SK-N-SH (cell line): ENCODE data around the gene PSME1. TPM values are rescaled to one million over a fixed set of nuclear protein-coding genes. Genes with fewer than 3 reads are reported as not detected.

Source experiments
- CTCF ChIA-PET: fragments of 300-600, 350-600 bp; formaldehyde crosslinking; extraction: SDS; loops from one replicate; lab custom pipeline; 2021; lab: Yijun Ruan, JAX
- POLR2A ChIA-PET: fragments of 350-600 bp; sonication (Branson Sonifier 250); formaldehyde crosslinking; extraction: SDS; loops from one replicate; lab custom pipeline; 2020; ENCODE audit warnings: antibody characterized with exemption, inconsistent platforms; lab: Yijun Ruan, JAX
- DNase-seq: peaks from one replicate; pipeline ENCODE4 v3.0.0; 2012
- H2AFZ ChIP-seq: fragments of 200-600 bp; sonication (generic); 2 replicates; pipeline ENCODE4 v1.8.1; 2016; ENCODE audit warnings: antibody characterized with exemption, mild to moderate bottlenecking, low read depth
- H3F3A ChIP-seq: fragments of 200-600 bp; sonication (generic); replicated peaks from 2 replicates; pipeline ENCODE3; 2016; ENCODE audit warnings: antibody characterized with exemption, mild to moderate bottlenecking; ENCODE audit not compliant: insufficient read depth
- H3K27ac ChIP-seq, 2 experiments: fragments of 200-500 bp in 1 of 2; fragments of 200-600 bp in 1 of 2; sonication (Bioruptor generic) in 1 of 2; sonication (generic), shearing (Covaris generic) in 1 of 2; 2 replicates each; pipeline versions ENCODE4 v1.5.1 to v1.6.1; 2014 to 2016; ENCODE audit warnings: low read depth in 2 of 2, inconsistent platforms in 1 of 2, low read length in 1 of 2, mild to moderate bottlenecking in 1 of 2, mixed read lengths in 1 of 2
- H3K27me3 ChIP-seq: fragments of 200-600 bp; sonication (generic), shearing (Covaris generic); 2 replicates; pipeline ENCODE4 v1.6.1; 2016; ENCODE audit warnings: mixed run types; ENCODE audit not compliant: insufficient read depth
- H3K36me3 ChIP-seq, 2 experiments: fragments of 200-500 bp in 1 of 2; fragments of 200-600 bp in 1 of 2; sonication (Bioruptor generic) in 1 of 2; sonication (generic) in 1 of 2; replicated peaks in 1 of 2; 2 replicates each; pipeline versions ENCODE3 to v1.5.1; 2014 to 2016; ENCODE audit warnings: low read length in 1 of 2, mild to moderate bottlenecking in 1 of 2; ENCODE audit not compliant: insufficient read depth in 2 of 2, control insufficient read depth in 1 of 2
- H3K4me1 ChIP-seq, 2 experiments: fragments of 200-500 bp in 1 of 2; fragments of 200-600 bp in 1 of 2; sonication (Bioruptor generic) in 1 of 2; sonication (generic), shearing (Covaris generic) in 1 of 2; 2 replicates each; pipeline versions ENCODE4 v1.5.1 to v1.6.1; 2014 to 2016; ENCODE audit warnings: low read depth in 1 of 2, low read length in 1 of 2, mixed run types in 1 of 2; ENCODE audit not compliant: insufficient read depth in 2 of 2, control insufficient read depth in 1 of 2
- H3K4me2 ChIP-seq: fragments of 200-600 bp; sonication (generic), shearing (Covaris generic); 2 replicates; pipeline ENCODE4 v1.6.1; 2017; ENCODE audit warnings: mixed run types
- H3K4me3 ChIP-seq, 2 experiments: fragments of 200-500 bp in 1 of 2; fragments of 200-600 bp in 1 of 2; sonication (Bioruptor generic) in 1 of 2; sonication (generic), shearing (Covaris generic) in 1 of 2; 2 replicates each; pipeline versions ENCODE4 v1.5.1 to v1.8.1; 2014 to 2016; ENCODE audit warnings: low read depth in 2 of 2, inconsistent platforms in 1 of 2, low read length in 1 of 2, mild to moderate bottlenecking in 1 of 2, mixed read lengths in 1 of 2, moderate library complexity in 1 of 2
- H3K79me2 ChIP-seq: fragments of 200-600 bp; sonication (generic); 2 replicates; pipeline ENCODE4 v1.8.1; 2017; ENCODE audit warnings: mild to moderate bottlenecking; ENCODE audit not compliant: insufficient read depth
- H3K9ac ChIP-seq: fragments of 200-600 bp; sonication (generic); 2 replicates; pipeline ENCODE4 v1.6.1; 2017; ENCODE audit warnings: mixed run types
- H3K9me2 ChIP-seq: fragments of 200-600 bp; sonication (generic); 2 replicates; pipeline ENCODE4 v1.6.1; 2017; ENCODE audit warnings: mixed run types
- H3K9me3 ChIP-seq: fragments of 200-600 bp; sonication (generic); 2 replicates; pipeline ENCODE4 v1.6.1; 2017; ENCODE audit warnings: mixed run types, mild to moderate bottlenecking, moderate library complexity
- H4K20me1 ChIP-seq: fragments of 200-600 bp; sonication (generic); 2 replicates; pipeline ENCODE4 v1.6.1; 2017; ENCODE audit warnings: mild to moderate bottlenecking, mixed run types; ENCODE audit not compliant: insufficient read depth
- CHD2 ChIP-seq: fragments of 150-350 bp; IDR thresholded peaks from 2 replicates; pipeline ENCODE4 v1.6.1; 2018; ENCODE audit warnings: low read length; ENCODE audit not compliant: partially characterized antibody
- ELF1 ChIP-seq: IDR thresholded peaks from 2 replicates; pipeline ENCODE4 v1.4.0; 2012
- FOXJ3 ChIP-seq: sonication (generic); formaldehyde crosslinking; IDR thresholded peaks from 2 replicates; pipeline ENCODE4 v1.5.1; 2020; ENCODE audit warnings: mild to moderate bottlenecking, missing genetic modification reagents
- FOXM1 ChIP-seq: IDR thresholded peaks from 2 replicates; pipeline ENCODE4 v1.4.0; 2012; ENCODE audit warnings: low read depth, mild to moderate bottlenecking
- GATA2 ChIP-seq: sonication (generic); formaldehyde crosslinking; IDR thresholded peaks from 2 replicates; pipeline ENCODE4 v1.5.0; 2020; ENCODE audit warnings: mild to moderate bottlenecking, missing genetic modification reagents
- NRF1 ChIP-seq: IDR thresholded peaks from 2 replicates; pipeline ENCODE4 v1.6.1; 2012; ENCODE audit warnings: low read depth, mild to moderate bottlenecking, low read length
- POLR2AphosphoS5 ChIP-seq: IDR thresholded peaks from 2 replicates; pipeline ENCODE4 v1.6.1; 2012; ENCODE audit warnings: low read depth, low read length
- RAD21 ChIP-seq: IDR thresholded peaks from 2 replicates; pipeline ENCODE4 v1.6.1; 2012; ENCODE audit warnings: mild to moderate bottlenecking, low read length
- RCOR1 ChIP-seq: fragments of 150-350 bp; IDR thresholded peaks from 2 replicates; pipeline ENCODE4 v1.6.1; 2017; ENCODE audit warnings: antibody characterized with exemption, low read length
- RXRA ChIP-seq: IDR thresholded peaks from 2 replicates; pipeline ENCODE4 v1.4.0; 2012; ENCODE audit warnings: low read depth, mild to moderate bottlenecking, borderline replicate concordance
- SMC3 ChIP-seq: IDR thresholded peaks from 2 replicates; pipeline ENCODE4 v1.6.1; 2012; ENCODE audit warnings: low read depth, low read length, improper control_type of control experiment
- TAF1 ChIP-seq: IDR thresholded peaks from 2 replicates; pipeline ENCODE4 v1.6.1; 2012; ENCODE audit warnings: low read depth, mild to moderate bottlenecking, low read length, moderate library complexity, borderline replicate concordance
- TCF12 ChIP-seq: IDR thresholded peaks from 2 replicates; pipeline ENCODE4 v1.4.0; 2012
- WGBS: methylation state at CpG from one replicate; pipeline ENCODE4 v1.1.6; 2017; ENCODE audit warnings: low lambda C conversion rate; 5-methylcytosine and 5-hydroxymethylcytosine counted together
- polyA plus RNA-seq, 3 experiments: library from polyadenylated mRNA; depleted of rRNA; stranded (reverse); fragments of >200 nt; gene quantifications; 2 replicates each; pipeline ENCODE4 v1.2.3, GENCODE V29; 2012
- TF ChIP-seq, protein P1 (sequence below): IDR thresholded peaks from 2 replicates; pipeline ENCODE4 v1.6.1; 2012; ENCODE audit warnings: mild to moderate bottlenecking, low read depth, low read length, moderate library complexity
- TF ChIP-seq, protein P2 (sequence below): IDR thresholded peaks from 2 replicates; pipeline ENCODE4; 2012
- TF ChIP-seq, protein P3 (sequence below): IDR thresholded peaks from 2 replicates; pipeline ENCODE4 v1.4.0; 2012; ENCODE audit warnings: low read depth

The PSME1 gene
- polyA plus RNA-seq, 1 of the 3 experiments (the other 2 are of a cell fraction) = 287 TPM

DNA sequence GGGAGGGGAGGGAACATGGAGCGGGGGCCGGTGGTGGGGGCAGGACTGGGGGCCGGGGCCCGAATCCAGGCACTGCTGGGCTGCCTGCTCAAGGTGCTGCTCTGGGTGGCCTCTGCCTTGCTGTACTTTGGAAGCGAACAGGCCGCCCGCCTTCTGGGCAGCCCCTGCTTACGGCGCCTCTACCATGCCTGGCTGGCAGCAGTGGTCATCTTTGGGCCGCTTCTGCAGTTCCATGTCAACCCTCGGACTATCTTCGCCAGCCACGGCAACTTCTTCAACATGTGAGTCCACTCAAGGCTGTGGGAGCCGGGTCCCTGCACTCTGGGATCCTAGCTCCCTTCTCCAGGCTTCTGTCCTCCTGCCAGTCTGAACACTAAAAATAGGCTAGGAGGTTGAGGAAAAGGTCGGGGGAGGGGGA is 4.4 kb upstream of the PSME1 start:
- Histone ChIP-seq H2AFZ (no peak overlapping the region), H3K4me2 (no peak overlapping the region), H3K79me2 (peaks cover under 1% of the 10 kb centered on the region; the same call in 1 of the 2 replicates), H3K9me3 (no peaks in the 10 kb centered on the region), H3K36me3 (no peaks in the 10 kb centered on the region), H3K4me3 (no peak overlapping the region), H3K27me3 (no peaks in the 10 kb centered on the region), H3K27ac (no peak overlapping the region), H4K20me1 (no peaks in the 10 kb centered on the region), H3K4me1 (peaks cover 0 to 13% of the 10 kb centered on the region in 2 experiments; a peak in 1 of 4 replicates), H3K9me2 (no peaks in the 10 kb centered on the region), H3K9ac (no peak overlapping the region), H3F3A (peaks cover 9% of the 10 kb centered on the region)
- WGBS = 75% methylated on average over 8 of the region's 15 CpGs
- no peak for TF ChIP-seq RXRA
- no peak for TF ChIP-seq FOXJ3 (CRISPR knock-in tag)
- DNase-seq = no peak
- POLR2A ChIA-PET = interaction anchor here (0.7 to 2.3 kb wide), 2 partner anchors 14 to 17 kb away, joined by 3 to 6 read pairs; partner anchors contain the start of genes DCAF11 and NRL
- CTCF ChIA-PET = interaction anchor here (1.5 to 1.6 kb wide), 2 partner anchors 20 to 73 kb away, joined by 3 to 6 read pairs; no protein-coding TSS in a partner anchor

DNA sequence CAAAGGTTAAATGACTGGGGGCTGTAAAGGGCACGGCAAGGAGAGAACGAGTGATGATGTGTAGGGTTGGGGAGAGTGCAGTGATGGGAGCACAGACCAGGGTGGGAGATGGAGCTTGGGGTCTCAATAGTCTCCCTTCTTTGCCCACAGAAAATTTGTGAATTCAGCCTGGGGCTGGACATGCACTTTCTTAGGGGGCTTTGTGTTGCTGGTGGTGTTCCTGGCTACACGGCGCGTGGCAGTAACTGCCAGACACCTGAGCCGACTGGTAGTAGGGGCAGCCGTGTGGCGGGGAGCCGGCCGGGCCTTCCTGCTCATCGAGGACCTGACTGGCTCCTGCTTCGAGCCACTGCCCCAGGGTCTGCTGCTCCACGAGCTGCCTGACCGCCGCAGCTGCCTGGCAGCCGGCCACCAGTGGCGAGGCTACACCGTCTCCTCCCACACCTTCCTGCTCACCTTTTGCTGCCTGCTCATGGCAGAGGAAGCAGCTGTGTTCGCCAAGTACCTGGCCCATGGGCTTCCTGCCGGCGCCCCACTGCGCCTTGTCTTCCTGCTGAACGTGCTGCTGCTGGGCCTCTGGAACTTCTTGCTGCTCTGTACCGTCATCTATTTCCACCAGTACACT is 3.8 kb upstream of the PSME1 start:
- Histone ChIP-seq H3K9me3 (no peaks in the 10 kb centered on the region), H3K9ac (no peak overlapping the region)
- CTCF ChIA-PET = interaction anchor here (1.2 to 2.6 kb wide), 3 partner anchors 16 to 23 kb away, joined by 3 to 13 read pairs (median 3); no protein-coding TSS in a partner anchor

DNA sequence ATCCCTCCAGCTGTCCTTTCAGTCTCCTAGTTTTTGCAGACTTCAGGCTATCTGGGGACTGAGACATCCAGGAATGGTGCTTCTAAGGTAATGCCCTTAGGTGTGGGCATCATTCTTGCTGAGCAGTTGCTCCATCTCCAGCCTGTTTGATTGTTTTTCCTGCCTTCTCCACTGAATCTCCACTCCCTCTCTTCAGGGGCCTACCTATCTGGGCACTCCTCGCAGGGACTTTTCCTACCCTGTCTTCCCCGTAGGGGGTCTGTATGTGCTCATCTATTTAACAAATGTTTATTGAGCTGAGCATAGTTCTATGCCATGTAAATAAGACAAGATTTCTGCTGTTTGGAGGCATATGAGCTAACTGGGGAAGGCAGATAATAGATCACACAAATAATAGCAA is 3.0 kb upstream of the PSME1 start:
- no peak overlapping the region for H3K4me3 ChIP-seq
- no peak for DNase-seq
- H3K4me1 ChIP-seq = peaks cover 0 to 26% of the 10 kb centered on the region in 2 experiments; a peak in 1 of 4 replicates
- no peak overlapping the region for H3K27ac ChIP-seq
- WGBS = 98% methylated on average over 2 of the region's 2 CpGs
- H3K36me3 ChIP-seq = peaks cover 4 to 7% of the 10 kb centered on the region in 2 experiments
- no peak overlapping the region for H2AFZ ChIP-seq
- H3K4me2 ChIP-seq = no peak overlapping the region
- ChIA-PET POLR2A (interaction anchor here (0.7 kb wide), 1 partner anchor 42 kb away, joined by 3 read pairs; no protein-coding TSS in a partner anchor), CTCF (interaction anchor here (0.7 to 2.6 kb wide), 4 partner anchors 16 to 790 kb away, joined by 3 to 13 read pairs (median 3); partner anchors contain the start of gene IRF9)
- peaks cover 4% of the 10 kb centered on the region; the same call in 1 of the 2 replicates for H3K79me2 ChIP-seq
- no peak overlapping the region for H3K9ac ChIP-seq
- TF ChIP-seq TCF12 (no peak), SMC3 (no peak), FOXM1 (no peak), ELF1 (no peak), RAD21 (no peak), RCOR1 (no peak), NRF1 (no peak), TAF1 (no peak), GATA2 (CRISPR knock-in tag) (no peak)
- TF ChIP-seq, protein P1, sequence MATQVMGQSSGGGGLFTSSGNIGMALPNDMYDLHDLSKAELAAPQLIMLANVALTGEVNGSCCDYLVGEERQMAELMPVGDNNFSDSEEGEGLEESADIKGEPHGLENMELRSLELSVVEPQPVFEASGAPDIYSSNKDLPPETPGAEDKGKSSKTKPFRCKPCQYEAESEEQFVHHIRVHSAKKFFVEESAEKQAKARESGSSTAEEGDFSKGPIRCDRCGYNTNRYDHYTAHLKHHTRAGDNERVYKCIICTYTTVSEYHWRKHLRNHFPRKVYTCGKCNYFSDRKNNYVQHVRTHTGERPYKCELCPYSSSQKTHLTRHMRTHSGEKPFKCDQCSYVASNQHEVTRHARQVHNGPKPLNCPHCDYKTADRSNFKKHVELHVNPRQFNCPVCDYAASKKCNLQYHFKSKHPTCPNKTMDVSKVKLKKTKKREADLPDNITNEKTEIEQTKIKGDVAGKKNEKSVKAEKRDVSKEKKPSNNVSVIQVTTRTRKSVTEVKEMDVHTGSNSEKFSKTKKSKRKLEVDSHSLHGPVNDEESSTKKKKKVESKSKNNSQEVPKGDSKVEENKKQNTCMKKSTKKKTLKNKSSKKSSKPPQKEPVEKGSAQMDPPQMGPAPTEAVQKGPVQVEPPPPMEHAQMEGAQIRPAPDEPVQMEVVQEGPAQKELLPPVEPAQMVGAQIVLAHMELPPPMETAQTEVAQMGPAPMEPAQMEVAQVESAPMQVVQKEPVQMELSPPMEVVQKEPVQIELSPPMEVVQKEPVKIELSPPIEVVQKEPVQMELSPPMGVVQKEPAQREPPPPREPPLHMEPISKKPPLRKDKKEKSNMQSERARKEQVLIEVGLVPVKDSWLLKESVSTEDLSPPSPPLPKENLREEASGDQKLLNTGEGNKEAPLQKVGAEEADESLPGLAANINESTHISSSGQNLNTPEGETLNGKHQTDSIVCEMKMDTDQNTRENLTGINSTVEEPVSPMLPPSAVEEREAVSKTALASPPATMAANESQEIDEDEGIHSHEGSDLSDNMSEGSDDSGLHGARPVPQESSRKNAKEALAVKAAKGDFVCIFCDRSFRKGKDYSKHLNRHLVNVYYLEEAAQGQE = no peak
- TF ChIP-seq, protein P2, sequence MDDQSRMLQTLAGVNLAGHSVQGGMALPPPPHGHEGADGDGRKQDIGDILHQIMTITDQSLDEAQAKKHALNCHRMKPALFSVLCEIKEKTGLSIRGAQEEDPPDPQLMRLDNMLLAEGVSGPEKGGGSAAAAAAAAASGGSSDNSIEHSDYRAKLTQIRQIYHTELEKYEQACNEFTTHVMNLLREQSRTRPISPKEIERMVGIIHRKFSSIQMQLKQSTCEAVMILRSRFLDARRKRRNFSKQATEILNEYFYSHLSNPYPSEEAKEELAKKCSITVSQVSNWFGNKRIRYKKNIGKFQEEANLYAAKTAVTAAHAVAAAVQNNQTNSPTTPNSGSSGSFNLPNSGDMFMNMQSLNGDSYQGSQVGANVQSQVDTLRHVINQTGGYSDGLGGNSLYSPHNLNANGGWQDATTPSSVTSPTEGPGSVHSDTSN = no peak
- TF ChIP-seq, protein P3, sequence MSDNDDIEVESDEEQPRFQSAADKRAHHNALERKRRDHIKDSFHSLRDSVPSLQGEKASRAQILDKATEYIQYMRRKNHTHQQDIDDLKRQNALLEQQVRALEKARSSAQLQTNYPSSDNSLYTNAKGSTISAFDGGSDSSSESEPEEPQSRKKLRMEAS = no peak
- H3K9me3 ChIP-seq = no peaks in the 10 kb centered on the region
- H3F3A ChIP-seq = peaks cover 7% of the 10 kb centered on the region
- no peaks in the 10 kb centered on the region for H4K20me1 ChIP-seq
- no peaks in the 10 kb centered on the region for H3K9me2 ChIP-seq
- no peaks in the 10 kb centered on the region for H3K27me3 ChIP-seq

More for the DNA sequence above, 3.8 kb upstream of the PSME1 start:
- no peak for DNase-seq
- POLR2A ChIA-PET = interaction anchor here (0.7 kb wide), 2 partner anchors 14 to 41 kb away, joined by 3 read pairs; no protein-coding TSS in a partner anchor
- Histone ChIP-seq H3K4me2 (no peak overlapping the region), H2AFZ (no peak overlapping the region), H4K20me1 (no peaks in the 10 kb centered on the region), H3K4me3 (no peak overlapping the region), H3K79me2 (peaks cover 4% of the 10 kb centered on the region; the same call in 1 of the 2 replicates), H3K9me2 (no peaks in the 10 kb centered on the region), H3K27me3 (no peaks in the 10 kb centered on the region), H3K27ac (no peak overlapping the region), H3F3A (peaks cover 7% of the 10 kb centered on the region), H3K36me3 (no peaks in the 10 kb centered on the region), H3K4me1 (peaks cover 0 to 19% of the 10 kb centered on the region in 2 experiments; a peak in 1 of 4 replicates)
- 83% methylated on average over 15 of the region's 24 CpGs for WGBS
- TF ChIP-seq FOXM1 = no peak
- TF ChIP-seq POLR2AphosphoS5 = no peak
- TF ChIP-seq CHD2 = no peak
